NOMO-1 treated with DMSO at 0.1 percent for 48 hours (cell line): ENCODE measurements around the gene RIPK1.
"Not testable (repeated sequence)": the region's sequence is repeated elsewhere in the genome, so short reads cannot be mapped to it uniquely, and the experiment has no call there.

Experiments
- DNase-seq: peaks from one replicate; lab custom pipeline; 2025; ENCODE audit not compliant: unreplicated experiment; lab: John Stamatoyannopoulos, UW

The RIPK1 gene

DNA sequence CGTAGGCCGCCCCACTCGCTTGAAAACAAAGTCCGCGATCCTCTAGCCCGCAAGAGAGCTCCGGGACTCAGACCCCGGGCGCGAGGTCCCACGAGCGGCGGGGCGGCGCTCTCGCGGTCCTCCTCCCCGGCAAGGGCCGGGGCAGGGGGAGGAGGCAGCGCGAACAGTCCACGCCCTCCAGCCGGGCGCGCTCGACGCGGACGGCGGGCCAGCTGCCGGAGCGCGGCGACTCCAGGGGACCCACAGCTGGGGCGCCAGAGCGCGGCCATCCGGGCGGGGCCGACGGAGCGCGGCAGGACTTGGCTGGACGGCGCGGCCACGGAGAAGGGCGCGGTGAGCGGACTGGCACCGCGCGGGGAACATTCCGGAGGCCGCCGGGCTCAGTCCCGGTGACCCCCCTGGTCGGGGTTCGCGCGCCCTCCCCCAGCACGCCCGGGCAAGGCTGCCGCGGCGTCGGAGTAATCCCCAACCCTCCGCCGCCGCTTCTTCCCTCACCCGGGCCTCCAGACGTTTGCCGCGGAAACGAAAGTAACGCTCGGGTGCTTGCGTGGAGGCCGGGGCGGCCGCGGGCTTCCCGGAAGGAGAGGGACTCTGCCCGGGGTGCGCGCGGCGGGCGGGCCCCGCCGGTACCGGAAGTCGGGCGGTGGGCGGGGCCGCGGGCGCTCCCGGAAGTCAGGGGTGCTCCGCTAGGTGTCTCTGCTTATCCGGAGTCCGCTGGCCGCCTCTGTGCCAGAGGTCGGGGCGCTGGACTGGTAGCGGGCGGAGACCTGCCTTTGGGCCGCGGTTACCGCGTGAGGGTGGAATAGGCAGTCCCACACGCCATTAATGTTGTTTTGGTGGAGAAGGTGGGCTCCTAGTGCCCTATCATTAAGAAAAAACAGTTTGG, at the start of gene RIPK1:
Gene RIPK1, plus strand, starts transcription at position 166 of the 886 bp plus-strand sequence. CDS start 8,330 bp downstream, outside the sequence.
- DNase-seq: peak; percentile 83

- DNase-seq: peak; percentile 50
Measured at GRCh38 chr6:3019065-3019464, 49.2 kb upstream of the RIPK1 start.

DNA sequence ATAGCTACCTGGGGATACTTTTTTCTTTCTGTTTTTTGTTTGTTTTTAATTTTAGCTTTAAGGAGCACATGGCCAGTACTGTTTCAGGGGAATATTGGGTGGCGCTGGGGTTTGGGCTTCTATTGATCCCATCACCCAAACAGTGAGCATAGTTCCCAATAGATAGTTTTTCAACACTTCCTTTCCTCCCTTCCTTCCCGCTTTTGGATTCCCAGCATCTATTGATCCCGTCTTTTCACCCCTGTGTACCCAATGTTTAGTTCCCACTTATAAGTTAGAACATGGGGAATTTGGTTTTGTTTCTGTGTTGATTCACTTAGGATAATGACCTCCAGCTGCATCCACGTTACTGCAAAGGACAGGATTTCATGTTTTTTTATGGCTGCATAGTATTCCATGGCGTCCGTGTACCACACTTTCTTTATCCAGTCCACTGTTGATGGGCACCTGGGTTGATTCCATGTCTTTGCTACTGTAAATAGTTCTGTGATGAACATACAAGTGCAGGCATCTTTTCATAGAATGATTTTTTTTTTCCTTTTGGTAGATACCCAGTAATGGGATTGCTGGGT, 48.5 kb upstream of the RIPK1 start:
- DNase-seq: no peak

DNA sequence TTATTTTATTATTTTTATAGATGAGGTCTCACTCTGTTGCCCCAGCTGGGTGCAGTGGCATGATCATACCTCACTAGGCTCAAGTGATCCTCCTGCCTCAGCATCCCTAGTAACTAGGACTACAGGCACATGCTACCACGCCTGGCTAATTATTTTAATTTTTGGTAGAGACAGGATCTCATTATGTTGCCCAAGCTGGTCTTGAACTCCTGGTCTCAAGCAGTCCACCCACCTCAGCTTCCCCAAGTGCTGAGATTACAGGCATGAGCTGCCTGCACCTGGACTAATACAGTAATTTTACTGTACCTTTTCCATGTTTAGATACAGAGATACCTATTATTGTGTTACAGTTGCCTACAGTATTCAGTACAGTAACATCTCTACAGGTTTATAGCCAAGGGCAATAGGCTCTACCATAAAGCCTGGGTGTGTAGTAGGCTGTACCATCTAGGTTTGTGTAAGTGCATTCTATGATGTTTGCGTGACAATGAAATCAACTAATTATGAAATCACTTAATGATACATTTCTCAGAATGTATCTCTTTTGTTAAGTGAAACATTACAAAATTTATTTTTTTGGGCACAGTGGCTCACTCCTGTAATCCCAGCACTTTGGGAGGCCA, 47.2 kb upstream of the RIPK1 start:
- not testable (repeated sequence) for DNase-seq

GRCh38 chr6:3022765-3023662, 45.3 kb upstream of the RIPK1 start:
- DNase-seq: no peak

DNA sequence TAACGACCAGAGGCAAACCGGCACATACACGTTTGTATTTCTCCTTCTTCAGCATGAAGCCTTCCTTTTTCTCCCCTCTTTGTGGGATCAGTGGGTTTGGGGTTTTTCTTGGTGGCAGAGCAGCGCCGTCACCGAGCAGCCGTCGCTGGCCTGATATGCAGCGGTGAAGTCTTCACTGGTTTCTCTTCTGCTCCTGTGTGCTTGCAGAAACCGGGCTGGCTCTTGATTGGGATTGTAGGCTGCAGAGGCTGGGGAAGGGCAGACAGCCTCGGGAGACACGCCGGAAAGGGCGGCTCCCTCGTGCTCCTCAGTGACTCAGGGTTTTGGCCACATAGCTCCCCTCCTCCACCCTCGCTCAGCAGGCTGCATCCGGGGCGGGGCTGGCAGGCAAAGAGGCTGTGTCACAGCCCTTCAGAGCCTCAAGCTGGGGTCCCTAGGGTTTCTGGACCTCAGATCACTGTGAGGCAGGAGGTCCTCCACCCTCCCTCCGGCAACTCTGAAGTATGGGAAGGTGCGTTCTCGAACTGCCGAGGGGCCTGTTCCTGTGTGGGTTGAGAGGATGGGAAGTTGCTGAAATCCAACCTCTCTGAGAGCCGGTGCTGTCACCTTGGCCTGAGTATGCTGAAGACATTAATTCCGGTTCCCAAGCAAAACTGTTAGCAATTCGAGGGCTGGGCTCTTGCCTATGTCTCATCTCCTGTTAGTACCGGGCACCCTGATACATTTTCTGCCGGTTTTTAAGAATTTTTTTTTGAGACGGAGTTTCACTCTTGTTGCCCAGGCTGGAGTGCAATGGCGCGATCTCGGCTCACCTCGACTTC, 44.4 kb upstream of the RIPK1 start:
- peak; percentile 96 for DNase-seq

DNA sequence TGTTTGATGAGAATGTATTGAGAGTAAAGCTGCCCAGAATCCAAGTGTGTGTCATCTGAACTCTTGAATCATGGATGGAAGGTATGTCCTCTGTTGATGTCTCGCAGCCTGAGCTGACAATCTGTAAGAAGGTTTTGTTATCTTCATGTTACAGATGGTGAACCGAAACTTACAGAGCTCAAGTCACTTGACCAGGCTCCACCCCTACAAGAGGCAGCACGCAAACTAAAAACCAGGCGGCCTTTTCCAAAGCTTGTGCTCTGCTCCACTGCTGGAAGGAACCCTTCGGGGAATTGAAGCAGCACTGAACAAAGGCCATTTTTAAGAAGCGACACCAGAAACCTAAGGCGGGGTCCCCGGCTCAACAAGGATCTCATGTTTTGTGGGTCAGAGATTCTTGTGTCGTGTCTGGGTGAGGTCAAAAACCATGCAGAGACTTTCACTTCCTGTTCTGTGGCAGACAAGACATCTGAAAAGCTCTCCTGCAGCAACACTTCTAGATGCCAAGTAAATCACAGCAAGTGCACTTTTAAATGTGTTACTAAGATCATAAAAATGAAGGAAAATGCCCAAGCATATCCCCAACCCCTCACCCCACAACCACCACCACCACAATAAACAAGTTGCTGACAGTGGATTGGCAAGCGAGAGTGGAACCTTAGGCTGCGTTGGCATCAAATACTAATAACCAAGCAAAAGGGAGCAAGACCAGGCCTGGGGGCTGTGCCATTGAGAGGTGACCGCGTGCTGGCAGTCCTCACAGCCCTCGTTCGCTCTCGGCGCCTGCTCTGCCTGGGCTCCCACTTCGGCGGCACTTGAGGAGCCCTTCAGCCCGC, 41.3 kb upstream of the RIPK1 start:
- peak; percentile 91 for DNase-seq

DNA sequence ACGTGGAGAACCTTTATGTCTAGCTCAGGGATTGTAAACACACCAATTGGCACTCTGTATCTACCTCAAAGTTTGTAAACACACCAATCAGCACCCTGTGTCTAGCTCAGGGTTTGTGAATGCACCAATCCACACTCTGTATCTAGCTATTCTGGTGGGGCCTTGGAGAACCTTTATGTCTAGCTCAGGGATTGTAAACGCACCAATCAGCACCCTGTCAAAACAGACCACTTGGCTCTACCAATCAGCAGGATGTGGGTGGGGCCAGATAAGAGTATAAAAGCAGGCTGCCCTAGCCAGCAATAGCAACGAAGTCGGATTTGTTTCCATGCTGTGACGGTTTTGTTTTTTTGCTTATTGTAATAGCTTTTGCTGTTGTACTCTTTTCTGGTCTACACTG, 40.1 kb upstream of the RIPK1 start:
- DNase-seq: not testable (repeated sequence)

DNA sequence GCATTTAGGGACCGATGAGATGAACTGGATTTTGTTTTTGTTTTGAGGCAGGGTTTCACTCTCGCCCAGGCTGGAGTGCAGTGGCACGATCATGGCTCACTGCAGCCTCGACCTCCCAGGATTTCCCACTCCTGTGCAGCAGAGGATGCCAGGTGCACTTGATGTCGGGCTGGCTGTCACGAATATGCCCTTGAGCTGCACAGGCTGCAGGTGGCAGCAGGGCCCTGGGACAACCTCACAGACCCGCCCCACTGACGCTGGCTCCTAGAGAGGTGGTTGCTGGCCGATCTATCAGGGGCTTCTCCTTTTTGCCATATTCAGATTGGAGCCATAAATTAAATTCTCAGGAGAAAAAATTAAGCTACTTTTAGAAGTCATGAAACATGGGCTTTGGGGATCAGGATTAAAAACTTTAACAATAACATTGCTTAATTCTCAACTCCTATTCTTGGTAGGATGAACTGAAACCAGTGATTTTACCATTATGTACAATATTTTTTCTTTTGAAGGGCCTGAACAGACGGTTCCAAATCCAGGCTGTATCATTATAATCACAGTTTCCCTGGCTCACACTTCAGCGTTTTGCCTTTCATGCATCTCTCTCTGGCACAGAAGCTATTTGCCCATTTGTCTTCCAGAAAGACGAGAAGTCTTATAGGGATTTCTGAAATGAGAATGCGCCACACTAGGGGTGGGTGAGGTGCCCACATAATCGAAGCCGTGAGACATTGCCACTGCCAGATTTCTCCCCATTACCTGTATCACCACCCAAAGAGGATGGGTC, 36.2 kb upstream of the RIPK1 start:
- no peak for DNase-seq

GRCh38 chr6:3032986-3033385, 35.3 kb upstream of the RIPK1 start:
- DNase-seq: no peak

DNA sequence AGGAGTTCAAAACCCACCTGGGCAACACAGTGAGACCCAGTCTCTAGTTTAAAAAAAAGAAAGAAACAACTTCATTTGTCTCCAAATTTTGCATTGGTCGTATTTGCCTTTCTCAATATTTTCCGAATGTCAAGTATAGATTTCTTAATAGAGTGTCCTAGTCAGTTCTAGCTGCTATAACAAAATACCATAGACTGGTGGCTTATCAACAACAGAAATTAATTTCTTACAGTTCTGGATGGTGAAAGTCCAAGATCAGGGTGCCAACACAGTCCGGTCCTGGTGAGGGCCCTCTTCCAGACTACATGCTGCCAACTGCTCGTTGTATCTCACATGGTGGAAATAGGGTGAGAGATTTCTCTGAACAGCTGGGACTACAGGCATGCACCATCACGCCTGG, 34.6 kb upstream of the RIPK1 start:
- DNase-seq: no peak

DNA sequence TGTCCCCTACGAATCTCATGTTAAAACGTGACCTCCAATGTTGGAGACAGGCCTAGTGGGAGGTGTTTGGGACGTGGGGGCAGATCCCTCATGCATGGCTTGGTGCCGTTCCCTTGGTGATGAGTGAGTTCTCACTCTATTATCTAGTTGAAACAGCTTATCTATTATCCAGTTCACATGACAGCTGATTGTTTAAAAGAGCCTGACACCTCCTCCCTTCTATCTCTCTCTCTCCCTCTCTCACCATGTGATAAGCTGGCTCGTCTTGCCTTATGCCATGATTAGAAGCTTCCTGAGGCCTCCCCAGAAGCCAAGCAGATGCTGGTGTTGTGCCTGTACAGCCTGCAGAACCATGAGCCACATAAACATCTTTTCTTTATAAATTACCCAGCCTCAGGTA, 32.9 kb upstream of the RIPK1 start:
- no peak for DNase-seq

DNA sequence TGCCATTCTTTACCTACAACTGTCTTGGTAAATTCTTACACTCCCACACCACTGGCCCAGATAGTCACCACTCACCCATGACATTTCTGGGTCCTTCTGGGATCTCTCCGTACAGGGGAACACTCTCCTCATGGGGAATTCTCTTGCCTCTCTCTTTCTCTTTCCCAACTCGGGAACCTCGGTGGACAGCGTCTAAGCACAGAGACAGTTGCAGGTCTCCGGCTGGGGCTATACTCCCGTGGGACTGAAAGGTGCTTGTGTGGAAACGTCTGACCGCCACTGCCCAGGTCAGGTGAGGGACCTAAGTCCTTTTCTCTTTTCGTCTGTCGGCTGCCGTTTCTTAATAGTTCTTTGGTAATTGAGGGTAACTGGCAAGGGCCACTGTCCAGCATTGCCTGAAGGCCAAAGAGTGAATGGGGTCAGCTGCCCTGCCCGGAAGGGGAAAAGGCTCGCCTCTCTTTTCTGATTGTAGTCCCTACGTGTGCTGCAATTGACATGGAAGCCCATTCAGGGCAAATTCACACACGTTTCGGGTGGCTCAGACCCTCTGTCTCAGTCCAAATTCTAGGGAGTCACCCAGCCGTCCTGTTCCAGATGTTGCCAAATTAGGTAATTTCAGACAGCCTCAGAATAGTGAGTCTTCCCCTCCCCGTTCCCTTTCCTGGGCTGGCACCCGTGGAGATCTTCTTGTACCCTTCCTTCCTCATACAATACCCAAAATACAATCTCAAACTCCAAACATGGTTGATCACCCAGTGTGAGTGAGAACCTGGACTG, 31.2 kb upstream of the RIPK1 start:
- no peak for DNase-seq

DNA sequence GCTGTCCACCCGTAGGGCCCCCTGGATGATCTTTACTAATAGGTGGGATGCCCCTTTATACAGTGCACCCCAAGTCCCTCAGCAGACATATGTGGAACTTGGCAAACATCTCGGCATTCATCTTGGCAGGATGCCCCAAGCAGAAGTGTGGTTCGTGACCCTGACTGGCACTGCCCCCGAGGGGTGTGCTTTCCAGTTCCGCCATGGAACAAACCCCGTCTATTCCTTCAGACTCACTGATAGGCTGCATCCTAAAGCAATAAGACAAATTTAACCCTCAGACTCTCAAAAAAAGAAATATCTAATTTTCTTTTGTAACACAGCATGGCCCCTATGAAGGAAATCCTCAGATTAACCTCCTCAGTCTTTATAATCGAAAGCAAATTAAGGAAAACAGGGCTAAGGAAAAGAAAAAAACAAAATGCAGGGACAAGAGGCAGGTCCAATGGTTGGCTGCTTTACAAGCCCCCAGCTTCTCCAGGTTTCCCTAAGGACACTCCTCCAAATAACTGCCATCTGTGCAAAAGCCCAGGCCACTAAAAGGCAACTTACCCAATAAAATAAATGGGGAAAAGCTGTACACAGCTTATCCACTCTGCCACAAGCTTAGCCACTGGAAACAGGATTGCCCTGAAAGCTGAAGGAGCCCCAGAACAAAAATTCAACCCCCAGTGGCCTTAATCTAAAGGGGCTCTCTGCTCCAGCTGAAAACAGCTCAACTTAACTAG, 30.5 kb upstream of the RIPK1 start:
- DNase-seq: no peak

GRCh38 chr6:3039384-3039783, 28.9 kb upstream of the RIPK1 start:
- DNase-seq: no peak

- no peak for DNase-seq
Measured at GRCh38 chr6:3041147-3041546, 27.1 kb upstream of the RIPK1 start.

- no peak for DNase-seq
Measured at GRCh38 chr6:3041606-3042005, 26.7 kb upstream of the RIPK1 start.
